Testis (tissue), 2 donors: Measurements from ENCODE around the gene PLCB1.

ENCODE experiments used
- CTCF ChIP-seq, 3 experiments: fragments of 450-650 bp in 2 of 3; fragments of 200-600 bp in 1 of 3; sonication (generic) in 1 of 3; IDR thresholded peaks; one replicate each; pipeline ENCODE4 v1.5.1; 2016 to 2019; ENCODE audit warnings: antibody characterized with exemption in 3 of 3, mild to moderate bottlenecking in 2 of 3, moderate library complexity in 1 of 3
- POLR2A ChIP-seq: fragments of 450-650 bp; IDR thresholded peaks from one replicate; pipeline ENCODE4 v1.6.1; 2017; ENCODE audit warnings: antibody characterized with exemption, mild to moderate bottlenecking, moderate library complexity

GRCh38 chr20:8642247-8642646, 510.2 kb downstream of the PLCB1 start:
- TF ChIP-seq POLR2A (no peak), CTCF (IDR thresholded peaks at IDR 0.05) (no peak)
